ENCODE results near the gene KIF6.
"Not testable (repeated sequence)": the region's sequence is repeated elsewhere in the genome, so short reads cannot be mapped to it uniquely, and the experiment has no call there.

KIF6 gene

DNA sequence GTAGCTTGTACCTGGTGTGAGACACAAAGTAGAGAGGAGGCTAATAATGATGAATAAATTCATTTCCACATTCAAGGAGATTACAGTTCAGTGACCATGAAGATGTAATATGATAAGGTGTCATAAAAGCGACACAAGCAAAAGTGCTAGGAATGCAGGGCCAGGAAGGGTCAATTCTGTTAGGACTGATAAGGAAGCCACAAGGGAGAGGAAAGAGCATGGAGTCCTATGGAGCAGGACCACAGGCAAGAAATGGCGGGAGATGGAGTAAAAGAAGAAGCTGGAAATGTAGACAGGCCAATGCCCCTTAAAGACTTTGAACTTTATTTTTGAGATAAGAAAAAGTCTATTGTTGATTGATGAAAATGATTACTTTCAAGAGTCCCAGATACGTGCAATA is 240.9 kb downstream of the KIF6 start:
- H3K36me3 ChIP-seq (ENCODE audit: control insufficient read depth, insufficient read depth, low read length) = no peaks in the 10 kb centered on the region

DNA sequence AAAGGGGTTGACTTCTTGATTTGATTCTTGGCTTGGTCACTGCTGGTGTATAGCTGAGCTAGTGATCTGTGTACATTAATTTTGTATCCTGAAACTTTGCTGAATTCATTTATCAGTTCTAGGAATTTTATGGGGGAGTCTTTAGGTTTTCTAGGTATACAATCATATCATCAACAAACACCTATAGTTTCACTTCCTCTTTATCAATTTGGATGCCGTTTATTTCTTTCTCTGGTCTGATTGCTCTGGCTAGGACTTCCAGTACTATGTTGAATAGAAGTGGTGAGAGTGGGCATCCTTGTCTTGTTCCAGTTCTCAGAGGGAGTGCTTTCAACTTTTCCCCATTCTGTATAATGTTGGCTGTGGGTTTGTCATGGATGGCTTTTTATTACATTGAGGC is 245.4 kb downstream of the KIF6 start:
- not testable (repeated sequence) for H3K27me3 ChIP-seq (ENCODE audit: control insufficient read depth, insufficient read depth, low read length); H3K36me3 ChIP-seq (ENCODE audit: control insufficient read depth, insufficient read depth, low read length); H3K4me1 ChIP-seq (ENCODE audit: control insufficient read depth, insufficient read depth, low read length); H3K9ac ChIP-seq (ENCODE audit: low read depth, low read length); H3K4me3 ChIP-seq (ENCODE audit: low read depth, low read length); H3K9me3 ChIP-seq (ENCODE audit: control insufficient read depth, insufficient read depth, low read length)

More for the DNA sequence above, 240.9 kb downstream of the KIF6 start:
- Histone ChIP-seq H3K27me3 (ENCODE audit: control insufficient read depth, insufficient read depth, low read length) (no peaks in the 10 kb centered on the region), H3K4me1 (ENCODE audit: control insufficient read depth, insufficient read depth, low read length) (no peaks in the 10 kb centered on the region), H3K9me3 (ENCODE audit: control insufficient read depth, insufficient read depth, low read length) (no peaks in the 10 kb centered on the region), H3K9ac (ENCODE audit: low read depth, low read length) (no peak overlapping the region), H3K4me3 (ENCODE audit: low read depth, low read length) (no peak overlapping the region)

- Histone ChIP-seq H3K27me3 (ENCODE audit: control insufficient read depth, insufficient read depth, low read length) (no peaks in the 10 kb centered on the region), H3K36me3 (ENCODE audit: control insufficient read depth, insufficient read depth, low read length) (no peaks in the 10 kb centered on the region)
These were observed 248.5 kb downstream of the KIF6 start for GRCh38 chr6:39476670-39477069.

GRCh38 chr6:39476151-39476550 is 249.1 kb downstream of the KIF6 start:
- H3K4me3 ChIP-seq (ENCODE audit: low read depth, low read length) = no peak overlapping the region
- H3K9ac ChIP-seq (ENCODE audit: low read depth, low read length) = no peak overlapping the region
- no peaks in the 10 kb centered on the region for H3K9me3 ChIP-seq (ENCODE audit: control insufficient read depth, insufficient read depth, low read length)
- H3K4me1 ChIP-seq (ENCODE audit: control insufficient read depth, insufficient read depth, low read length) = no peaks in the 10 kb centered on the region
- no peaks in the 10 kb centered on the region for H3K36me3 ChIP-seq (ENCODE audit: control insufficient read depth, insufficient read depth, low read length)
- H3K27me3 ChIP-seq (ENCODE audit: control insufficient read depth, insufficient read depth, low read length) = no peaks in the 10 kb centered on the region

More at GRCh38 chr6:39476670-39477069, 248.5 kb downstream of the KIF6 start:
- Histone ChIP-seq H3K4me3 (ENCODE audit: low read depth, low read length) (no peak overlapping the region), H3K4me1 (ENCODE audit: control insufficient read depth, insufficient read depth, low read length) (no peaks in the 10 kb centered on the region), H3K9me3 (ENCODE audit: control insufficient read depth, insufficient read depth, low read length) (no peaks in the 10 kb centered on the region), H3K9ac (ENCODE audit: low read depth, low read length) (no peak overlapping the region)

GRCh38 chr6:39471954-39472659 is 253.1 kb downstream of the KIF6 start:
- H3K27me3 ChIP-seq (ENCODE audit: control insufficient read depth, insufficient read depth, low read length) = no peaks in the 10 kb centered on the region
- no peaks in the 10 kb centered on the region for H3K9me3 ChIP-seq (ENCODE audit: control insufficient read depth, insufficient read depth, low read length)
- H3K4me3 ChIP-seq (ENCODE audit: low read depth, low read length) = no peak overlapping the region
- no peaks in the 10 kb centered on the region for H3K4me1 ChIP-seq (ENCODE audit: control insufficient read depth, insufficient read depth, low read length)
- no peak overlapping the region for H3K9ac ChIP-seq (ENCODE audit: low read depth, low read length)
- H3K36me3 ChIP-seq (ENCODE audit: control insufficient read depth, insufficient read depth, low read length) = no peaks in the 10 kb centered on the region

- Histone ChIP-seq H3K4me1 (ENCODE audit: control insufficient read depth, insufficient read depth, low read length) (no peaks in the 10 kb centered on the region), H3K9me3 (ENCODE audit: control insufficient read depth, insufficient read depth, low read length) (no peaks in the 10 kb centered on the region), H3K4me3 (ENCODE audit: low read depth, low read length) (no peak overlapping the region), H3K36me3 (ENCODE audit: control insufficient read depth, insufficient read depth, low read length) (no peaks in the 10 kb centered on the region), H3K27me3 (ENCODE audit: control insufficient read depth, insufficient read depth, low read length) (no peaks in the 10 kb centered on the region), H3K9ac (ENCODE audit: low read depth, low read length) (no peak overlapping the region)
These were observed 254.7 kb downstream of the KIF6 start for GRCh38 chr6:39470506-39470905.

GRCh38 chr6:39468385-39468784 is 256.8 kb downstream of the KIF6 start:
- no peaks in the 10 kb centered on the region for H3K4me1 ChIP-seq (ENCODE audit: control insufficient read depth, insufficient read depth, low read length)
- H3K27me3 ChIP-seq (ENCODE audit: control insufficient read depth, insufficient read depth, low read length) = no peaks in the 10 kb centered on the region
- no peaks in the 10 kb centered on the region for H3K9me3 ChIP-seq (ENCODE audit: control insufficient read depth, insufficient read depth, low read length)
- H3K9ac ChIP-seq (ENCODE audit: low read depth, low read length) = no peak overlapping the region
- H3K4me3 ChIP-seq (ENCODE audit: low read depth, low read length) = no peak overlapping the region
- H3K36me3 ChIP-seq (ENCODE audit: control insufficient read depth, insufficient read depth, low read length) = no peaks in the 10 kb centered on the region

- Histone ChIP-seq H3K4me3 (ENCODE audit: low read depth, low read length) (no peak overlapping the region), H3K9ac (ENCODE audit: low read depth, low read length) (no peak overlapping the region), H3K4me1 (ENCODE audit: control insufficient read depth, insufficient read depth, low read length) (no peaks in the 10 kb centered on the region), H3K27me3 (ENCODE audit: control insufficient read depth, insufficient read depth, low read length) (no peaks in the 10 kb centered on the region), H3K9me3 (ENCODE audit: control insufficient read depth, insufficient read depth, low read length) (no peaks in the 10 kb centered on the region), H3K36me3 (ENCODE audit: control insufficient read depth, insufficient read depth, low read length) (no peaks in the 10 kb centered on the region)
These were observed 258.6 kb downstream of the KIF6 start for GRCh38 chr6:39466631-39467030.

DNA sequence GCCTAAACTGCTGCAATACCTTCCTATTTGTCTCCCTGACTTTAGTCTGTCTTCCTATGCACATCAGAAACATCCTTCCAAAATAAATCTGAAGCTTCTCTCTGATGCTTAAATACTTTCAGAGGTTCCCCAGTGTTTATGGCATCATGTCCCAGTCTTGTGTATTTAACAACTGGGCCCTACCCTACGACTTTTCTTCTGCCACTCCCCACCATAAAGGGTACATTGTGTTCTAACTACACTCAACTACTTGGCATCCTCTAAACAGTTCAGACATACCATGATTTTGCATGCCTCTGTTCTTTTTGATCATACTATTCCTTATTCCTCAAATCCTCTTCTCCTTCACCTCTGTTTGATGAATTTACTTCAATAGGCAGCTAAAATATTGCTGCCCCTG is 259.7 kb downstream of the KIF6 start:
- Histone ChIP-seq H3K9me3 (ENCODE audit: control insufficient read depth, insufficient read depth, low read length) (no peaks in the 10 kb centered on the region), H3K27me3 (ENCODE audit: control insufficient read depth, insufficient read depth, low read length) (no peaks in the 10 kb centered on the region), H3K9ac (ENCODE audit: low read depth, low read length) (no peak overlapping the region), H3K4me3 (ENCODE audit: low read depth, low read length) (no peak overlapping the region), H3K4me1 (ENCODE audit: control insufficient read depth, insufficient read depth, low read length) (no peaks in the 10 kb centered on the region), H3K36me3 (ENCODE audit: control insufficient read depth, insufficient read depth, low read length) (no peaks in the 10 kb centered on the region)

DNA sequence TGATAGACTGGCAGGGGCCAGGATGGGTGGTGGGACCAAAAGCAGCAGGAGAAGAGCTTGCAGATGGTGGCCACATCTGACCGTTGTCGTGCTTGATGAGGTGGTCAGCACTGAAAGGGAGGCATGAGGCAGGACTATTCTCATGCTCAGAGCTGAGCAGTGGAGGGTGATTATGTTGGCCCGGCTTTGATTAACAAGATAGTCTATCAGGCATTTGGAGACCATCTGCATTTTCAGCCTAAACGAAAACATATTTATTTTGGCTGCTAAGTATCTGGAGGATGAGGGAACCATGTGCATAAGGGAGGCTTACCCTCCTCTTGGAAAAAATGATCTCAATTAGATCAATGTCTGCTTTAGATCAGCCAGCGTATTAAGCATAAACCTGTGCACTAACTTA is 261.1 kb downstream of the KIF6 start:
- Histone ChIP-seq H3K36me3 (ENCODE audit: control insufficient read depth, insufficient read depth, low read length) (no peaks in the 10 kb centered on the region), H3K9me3 (ENCODE audit: control insufficient read depth, insufficient read depth, low read length) (no peaks in the 10 kb centered on the region), H3K4me3 (ENCODE audit: low read depth, low read length) (no peak overlapping the region), H3K9ac (ENCODE audit: low read depth, low read length) (no peak overlapping the region), H3K4me1 (ENCODE audit: control insufficient read depth, insufficient read depth, low read length) (no peaks in the 10 kb centered on the region), H3K27me3 (ENCODE audit: control insufficient read depth, insufficient read depth, low read length) (no peaks in the 10 kb centered on the region)

DNA sequence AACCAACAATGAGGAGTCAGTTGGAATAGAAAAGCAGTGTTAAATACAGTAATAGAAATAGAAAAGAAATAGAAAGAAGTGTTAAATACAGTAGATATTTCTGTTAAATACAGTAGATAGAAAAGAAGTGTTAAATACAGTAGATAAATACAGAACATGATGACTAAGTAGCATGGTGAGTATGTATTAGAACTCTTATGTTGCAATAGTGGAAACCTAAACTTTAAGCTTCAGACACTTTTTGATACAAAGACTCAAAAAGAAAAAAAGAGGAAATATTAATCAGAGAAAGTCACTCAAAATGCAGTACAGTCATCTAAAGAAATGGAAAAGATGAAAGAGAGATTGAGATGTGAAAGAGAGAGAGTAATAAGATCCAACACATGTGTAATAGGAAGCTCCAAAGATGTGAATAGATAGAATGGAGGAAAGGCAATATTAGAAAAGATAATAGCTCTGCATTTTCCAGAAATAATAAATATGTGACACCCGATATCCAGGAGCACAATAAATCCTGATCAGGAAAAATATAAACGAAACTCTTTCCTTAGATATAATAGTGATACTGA is 271.2 kb downstream of the KIF6 start:
- H3K4me3 ChIP-seq (ENCODE audit: low read depth, low read length) = no peak overlapping the region
- no peak overlapping the region for H3K9ac ChIP-seq (ENCODE audit: low read depth, low read length)
- H3K27me3 ChIP-seq (ENCODE audit: control insufficient read depth, insufficient read depth, low read length) = no peaks in the 10 kb centered on the region
- no peaks in the 10 kb centered on the region for H3K36me3 ChIP-seq (ENCODE audit: control insufficient read depth, insufficient read depth, low read length)
- no peaks in the 10 kb centered on the region for H3K4me1 ChIP-seq (ENCODE audit: control insufficient read depth, insufficient read depth, low read length)
- H3K9me3 ChIP-seq (ENCODE audit: control insufficient read depth, insufficient read depth, low read length) = no peaks in the 10 kb centered on the region

DNA sequence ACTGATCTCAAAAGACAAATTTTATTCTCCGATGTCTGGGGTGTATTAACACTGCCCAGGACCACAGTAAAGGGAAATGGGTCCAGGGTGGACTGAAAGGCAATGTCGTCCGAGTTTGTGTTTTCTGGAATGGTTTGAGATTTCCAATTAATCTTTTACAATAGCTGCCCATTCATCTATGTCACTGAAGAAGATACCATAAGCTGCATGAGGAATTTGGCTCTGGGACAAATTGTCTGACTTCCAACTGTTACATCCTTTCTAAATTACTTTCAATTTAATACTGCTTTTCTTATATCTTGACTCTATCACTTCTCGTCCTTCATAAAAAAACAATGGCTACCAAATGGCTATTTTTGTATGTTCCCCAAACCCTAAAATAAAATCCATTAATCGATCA is 272.0 kb downstream of the KIF6 start:
- H3K27me3 ChIP-seq (ENCODE audit: control insufficient read depth, insufficient read depth, low read length) = no peaks in the 10 kb centered on the region
- no peak overlapping the region for H3K4me3 ChIP-seq (ENCODE audit: low read depth, low read length)
- H3K36me3 ChIP-seq (ENCODE audit: control insufficient read depth, insufficient read depth, low read length) = no peaks in the 10 kb centered on the region
- H3K9ac ChIP-seq (ENCODE audit: low read depth, low read length) = no peak overlapping the region
- no peaks in the 10 kb centered on the region for H3K4me1 ChIP-seq (ENCODE audit: control insufficient read depth, insufficient read depth, low read length)
- H3K9me3 ChIP-seq (ENCODE audit: control insufficient read depth, insufficient read depth, low read length) = no peaks in the 10 kb centered on the region

Measured in iPS-15b (cell line).